PC-3 (cell line): Measurements from ENCODE around the gene STRN3.

Source experiments
- EZH2 ChIP-seq: fragments of 300-600 bp; sonication (generic); IDR thresholded peaks from one replicate; pipeline ENCODE4 v1.6.1; 2017; ENCODE audit warnings: antibody characterized with exemption, mild to moderate bottlenecking, low read length; ENCODE audit not compliant: unreplicated experiment
- EZH2phosphoT487 ChIP-seq: fragments of 300-600 bp; sonication (generic); IDR thresholded peaks from 2 replicates; pipeline ENCODE4 v1.6.1; 2018; ENCODE audit warnings: mild to moderate bottlenecking, antibody characterized with exemption, low read length, borderline replicate concordance
- TF ChIP-seq, protein P1 (sequence below): fragments of 300-600 bp; sonication (generic); conservative IDR thresholded peaks from 2 replicates; pipeline ENCODE4 v1.5.1; 2017; ENCODE audit warnings: antibody characterized with exemption, low read depth, mild to moderate bottlenecking, low read length

DNA sequence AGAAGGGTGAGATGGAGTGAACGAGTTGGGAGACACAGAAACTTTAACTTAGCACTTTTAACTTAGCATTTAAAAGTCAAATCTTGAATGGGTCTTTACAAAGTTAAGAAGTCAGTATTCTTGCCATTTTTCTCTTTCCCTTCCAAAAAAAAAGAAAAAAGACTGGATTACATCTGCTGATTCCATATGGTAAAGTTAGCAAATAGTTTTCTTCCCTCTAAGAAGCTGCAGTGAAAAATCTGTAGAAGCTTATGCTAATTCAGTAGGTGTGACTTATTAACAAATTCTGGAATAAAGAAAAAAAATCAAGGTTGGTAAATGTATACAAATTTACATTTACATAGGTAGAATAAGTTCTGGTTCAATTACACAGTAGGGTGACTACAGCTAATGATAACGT lies 100.9 kb downstream of the STRN3 start:
- TF ChIP-seq, protein P1, sequence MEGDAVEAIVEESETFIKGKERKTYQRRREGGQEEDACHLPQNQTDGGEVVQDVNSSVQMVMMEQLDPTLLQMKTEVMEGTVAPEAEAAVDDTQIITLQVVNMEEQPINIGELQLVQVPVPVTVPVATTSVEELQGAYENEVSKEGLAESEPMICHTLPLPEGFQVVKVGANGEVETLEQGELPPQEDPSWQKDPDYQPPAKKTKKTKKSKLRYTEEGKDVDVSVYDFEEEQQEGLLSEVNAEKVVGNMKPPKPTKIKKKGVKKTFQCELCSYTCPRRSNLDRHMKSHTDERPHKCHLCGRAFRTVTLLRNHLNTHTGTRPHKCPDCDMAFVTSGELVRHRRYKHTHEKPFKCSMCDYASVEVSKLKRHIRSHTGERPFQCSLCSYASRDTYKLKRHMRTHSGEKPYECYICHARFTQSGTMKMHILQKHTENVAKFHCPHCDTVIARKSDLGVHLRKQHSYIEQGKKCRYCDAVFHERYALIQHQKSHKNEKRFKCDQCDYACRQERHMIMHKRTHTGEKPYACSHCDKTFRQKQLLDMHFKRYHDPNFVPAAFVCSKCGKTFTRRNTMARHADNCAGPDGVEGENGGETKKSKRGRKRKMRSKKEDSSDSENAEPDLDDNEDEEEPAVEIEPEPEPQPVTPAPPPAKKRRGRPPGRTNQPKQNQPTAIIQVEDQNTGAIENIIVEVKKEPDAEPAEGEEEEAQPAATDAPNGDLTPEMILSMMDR, result no peak
- TF ChIP-seq EZH2 (no peak), EZH2phosphoT487 (no peak)
